NCI-H187 treated with DMSO at 0.1 percent for 48 hours (cell line): ENCODE measurements around the gene SDCCAG8.

Experiments
- DNase-seq: peaks from one replicate; lab custom pipeline; 2025; lab: John Stamatoyannopoulos, UW

The SDCCAG8 gene

GRCh38 chr1:243505986-243506689, 250.3 kb downstream of the SDCCAG8 start:
- DNase-seq: no peak

- DNase-seq: no peak
These were observed 251.3 kb downstream of the SDCCAG8 start for GRCh38 chr1:243507001-243507671.

DNA sequence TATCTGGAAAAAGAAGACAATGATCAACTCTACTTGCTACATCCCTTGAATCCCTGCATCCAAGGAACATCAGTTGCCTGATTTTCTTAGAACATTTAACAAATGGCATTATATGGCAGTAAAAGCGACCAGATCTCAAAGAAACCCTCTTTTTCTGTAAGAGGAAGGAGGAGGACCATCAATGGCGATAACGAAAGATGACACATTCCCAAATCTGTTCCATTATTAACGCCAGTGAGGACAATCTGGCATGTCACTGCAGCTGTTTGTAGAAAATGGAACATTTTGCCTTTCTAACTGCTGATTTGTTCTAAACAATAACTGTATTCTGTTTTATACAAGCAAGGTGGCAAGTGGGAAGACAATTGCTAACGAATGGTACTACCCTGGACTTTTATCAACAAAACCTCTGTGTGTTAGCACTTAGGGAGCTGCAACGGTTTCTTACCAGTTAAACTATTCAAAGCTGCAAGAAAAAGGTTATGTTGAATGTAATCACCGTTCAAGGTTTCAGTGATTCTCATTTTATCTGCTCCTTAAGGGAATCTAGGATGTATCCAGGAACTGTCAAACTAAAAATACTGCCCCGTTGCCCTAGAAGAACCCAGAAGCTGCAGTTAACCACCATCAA, 251.9 kb downstream of the SDCCAG8 start:
- no peak for DNase-seq

- DNase-seq: no peak
These were observed 252.5 kb downstream of the SDCCAG8 start for GRCh38 chr1:243508303-243508713.

GRCh38 chr1:243508943-243509342, 253.1 kb downstream of the SDCCAG8 start:
- no peak for DNase-seq

GRCh38 chr1:243510928-243511327, 255.1 kb downstream of the SDCCAG8 start:
- no peak for DNase-seq

DNA sequence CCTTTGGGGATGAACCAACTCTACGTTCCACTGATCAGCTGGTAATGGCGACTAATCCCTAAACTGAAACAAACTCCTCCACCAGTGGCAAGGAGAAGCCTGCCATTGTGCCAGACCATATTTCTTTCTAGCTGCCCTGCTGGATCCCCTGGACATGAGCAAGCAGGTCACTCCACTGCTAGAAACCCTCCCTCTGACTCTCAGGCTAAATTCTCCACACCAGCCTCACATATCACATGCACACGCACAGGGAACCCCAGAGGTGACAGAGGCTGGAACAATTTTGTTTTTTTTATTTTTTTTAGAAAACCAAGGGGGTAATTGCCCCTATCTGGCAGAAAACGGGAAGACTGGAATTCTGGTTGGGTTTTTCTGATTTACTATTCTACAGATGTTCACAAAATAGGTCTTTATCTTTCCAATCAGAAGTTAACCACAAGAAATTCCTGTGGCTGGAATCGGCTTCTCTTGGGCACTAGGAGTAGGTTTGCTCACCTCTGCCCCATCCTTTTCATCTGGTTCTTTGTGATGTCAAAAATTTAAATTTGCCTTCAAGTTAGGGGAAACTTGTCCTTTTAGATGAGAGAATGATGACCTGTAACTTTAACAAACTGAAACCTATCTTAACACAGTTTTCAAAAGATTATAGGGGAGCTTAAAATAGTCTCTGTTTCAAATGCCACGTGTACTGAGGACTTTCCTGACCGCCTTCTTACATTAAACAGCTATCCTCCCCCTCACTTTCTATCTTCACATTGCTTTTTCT, 258.1 kb downstream of the SDCCAG8 start:
- DNase-seq: no peak

GRCh38 chr1:243514927-243515326, 259.1 kb downstream of the SDCCAG8 start:
- no peak for DNase-seq

DNA sequence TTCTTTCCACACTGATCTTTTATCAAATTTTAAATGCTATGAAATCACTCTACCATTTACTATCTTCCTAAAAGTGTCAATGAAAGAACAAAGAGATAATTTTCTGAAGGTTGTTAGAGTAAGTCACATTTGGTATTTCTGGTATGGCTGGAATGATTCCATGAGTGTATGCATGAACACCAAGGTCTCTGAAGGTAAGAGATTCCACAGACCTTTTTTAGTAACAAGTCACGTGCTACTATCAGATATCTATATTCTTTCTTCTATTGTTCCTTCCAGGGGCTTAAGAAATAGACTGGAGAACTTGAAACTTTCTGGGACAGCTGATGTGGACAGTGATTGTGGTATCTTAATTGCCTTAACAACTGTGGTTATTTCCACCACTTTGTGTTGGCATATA, 265.0 kb downstream of the SDCCAG8 start:
- DNase-seq: no peak

- no peak for DNase-seq
These were observed 267.9 kb downstream of the SDCCAG8 start for GRCh38 chr1:243523766-243524165.

GRCh38 chr1:243525085-243525487, 269.2 kb downstream of the SDCCAG8 start:
- DNase-seq: no peak

DNA sequence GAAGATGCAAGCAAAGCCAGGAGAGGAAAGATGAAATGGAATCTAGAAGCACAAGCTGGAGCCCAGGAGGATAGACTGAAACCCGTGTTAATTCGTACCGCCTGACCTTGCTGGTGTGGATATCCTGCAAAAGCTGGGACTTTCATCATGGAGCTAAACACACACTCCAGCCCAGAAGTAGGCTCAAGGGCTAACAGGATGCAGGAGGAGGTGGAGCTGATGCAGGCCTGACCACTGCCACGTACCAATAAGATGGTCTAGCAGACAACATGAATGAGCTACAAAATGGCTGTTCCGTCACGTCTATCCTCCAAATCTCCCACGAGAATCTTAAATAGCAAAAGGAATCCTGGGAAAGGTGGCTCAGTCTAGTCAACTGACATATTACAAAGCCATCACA, 270.3 kb downstream of the SDCCAG8 start:
- DNase-seq: no peak

GRCh38 chr1:243528459-243529121, 272.7 kb downstream of the SDCCAG8 start:
- no peak for DNase-seq

GRCh38 chr1:243529512-243529911, 273.7 kb downstream of the SDCCAG8 start:
- DNase-seq: no peak

- DNase-seq: no peak
These were observed 279.2 kb downstream of the SDCCAG8 start for GRCh38 chr1:243535014-243535413.

- DNase-seq: no peak
These were observed 283.8 kb downstream of the SDCCAG8 start for GRCh38 chr1:243539636-243540035.

GRCh38 chr1:243542739-243543415, 287.0 kb downstream of the SDCCAG8 start:
- no peak for DNase-seq

DNA sequence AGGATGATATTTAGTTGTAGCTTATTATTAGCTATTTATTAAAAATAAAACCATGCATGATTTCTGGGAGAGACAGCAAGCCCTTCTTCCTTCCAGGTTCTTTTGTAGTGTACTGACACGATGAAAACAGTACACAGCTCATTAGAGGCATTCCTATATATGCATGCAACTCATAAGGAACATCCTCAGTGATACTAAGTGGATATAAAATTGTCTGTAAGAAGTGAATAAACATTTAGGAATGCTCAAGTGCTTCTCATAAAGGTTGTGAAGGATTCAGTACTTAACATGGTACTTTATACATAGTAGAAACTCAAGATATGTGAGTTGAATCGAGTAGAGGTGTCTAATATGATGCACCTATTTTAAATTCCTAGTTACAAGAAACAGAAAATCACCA, 287.7 kb downstream of the SDCCAG8 start:
- DNase-seq: no peak

GRCh38 chr1:243546457-243546856, 290.6 kb downstream of the SDCCAG8 start:
- DNase-seq: no peak

DNA sequence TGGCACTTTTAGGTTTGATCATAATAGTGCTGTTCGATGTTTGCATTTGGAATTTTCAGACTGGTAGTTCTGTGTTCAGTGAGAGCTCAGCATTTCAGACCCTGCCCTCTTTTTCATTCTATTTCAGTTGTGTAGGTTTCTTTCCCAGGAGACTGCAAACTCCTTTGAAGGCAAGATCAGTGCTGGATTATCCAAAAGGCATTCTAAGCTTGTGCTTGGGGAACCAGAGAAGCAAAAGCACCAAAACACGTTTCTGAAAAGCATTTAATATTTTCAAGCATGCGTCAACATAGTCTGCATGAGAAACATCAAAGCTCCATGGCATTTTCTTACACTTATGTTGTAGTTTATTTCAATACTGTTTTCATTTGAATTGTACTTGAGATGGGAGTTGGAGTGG, 292.1 kb downstream of the SDCCAG8 start:
- DNase-seq: no peak

GRCh38 chr1:243548516-243548915, 292.7 kb downstream of the SDCCAG8 start:
- DNase-seq: no peak
